Neural progenitor cell (in vitro differentiated cells): ENCODE data around the gene CCDC88A. TPM values are rescaled to one million over a fixed set of nuclear protein-coding genes. Genes with fewer than 3 reads are reported as not detected.

Source experiments
- DNase-seq: peaks from one replicate; pipeline ENCODE4 v3.0.0-alpha.2; 2016; ENCODE audit warnings: low spot score
- H2AFZ ChIP-seq: fragments of 200-600 bp; sonication (generic); replicated peaks from 2 replicates; pipeline ENCODE4 v1.6.1; 2016; ENCODE audit warnings: antibody characterized with exemption
- H3F3A ChIP-seq: fragments of 200-600 bp; sonication (generic); 2 replicates; pipeline ENCODE4 v1.6.1; 2016; ENCODE audit warnings: antibody characterized with exemption, low read depth
- H3K27ac ChIP-seq: fragments of 200-600 bp; sonication (generic); 2 replicates; pipeline ENCODE4 v1.5.1; 2016; ENCODE audit warnings: mild to moderate bottlenecking
- H3K27me3 ChIP-seq: fragments of 200-600 bp; sonication (generic); 2 replicates; pipeline ENCODE4 v1.6.1; 2016; ENCODE audit warnings: mild to moderate bottlenecking, moderate library complexity
- H3K36me3 ChIP-seq: fragments of 200-600 bp; sonication (generic); 2 replicates; pipeline ENCODE4 v1.5.1; 2016
- H3K4me1 ChIP-seq: fragments of 200-600 bp; sonication (generic); 2 replicates; pipeline ENCODE4 v1.6.1; 2016; ENCODE audit warnings: mixed run types
- H3K4me2 ChIP-seq: fragments of 200-600 bp; sonication (generic); 2 replicates; pipeline ENCODE4 v1.6.1; 2016
- H3K4me3 ChIP-seq: fragments of 200-600 bp; sonication (generic); 2 replicates; pipeline ENCODE4 v1.5.1; 2016
- H3K79me2 ChIP-seq: fragments of 200-600 bp; sonication (generic); 2 replicates; pipeline ENCODE4 v1.6.1; 2016; ENCODE audit warnings: low read depth
- H3K9ac ChIP-seq: fragments of 200-600 bp; sonication (generic); 2 replicates; pipeline ENCODE4 v1.6.1; 2016
- H3K9me3 ChIP-seq: fragments of 200-600 bp; sonication (generic); 2 replicates; pipeline ENCODE4 v1.5.1; 2016; ENCODE audit warnings: low read depth
- H4K20me1 ChIP-seq: fragments of 200-600 bp; sonication (generic); 2 replicates; pipeline ENCODE4 v1.6.1; 2016; ENCODE audit warnings: low read depth
- H3K27ac Mint-ChIP-seq: 3 replicates; pipeline ENCODE4 v1.8.0; 2021; ENCODE audit warnings: mixed read lengths
- H3K27me3 Mint-ChIP-seq: 2 replicates; pipeline ENCODE4 v1.8.0; 2022; ENCODE audit warnings: low read depth, mild to moderate bottlenecking, inconsistent platforms, moderate library complexity, mixed read lengths; ENCODE audit not compliant: insufficient read depth
- H3K36me3 Mint-ChIP-seq: 3 replicates; pipeline ENCODE4 v1.8.0; 2021; ENCODE audit warnings: mixed read lengths
- H3K4me1 Mint-ChIP-seq: 3 replicates; pipeline ENCODE4 v1.8.0; 2021; ENCODE audit warnings: mixed read lengths
- H3K4me3 Mint-ChIP-seq: 3 replicates; pipeline ENCODE4 v1.8.0; 2021; ENCODE audit warnings: mild to moderate bottlenecking, moderate library complexity, mixed read lengths
- H3K9me3 Mint-ChIP-seq: 3 replicates; pipeline ENCODE4 v1.8.0; 2020; ENCODE audit warnings: mixed read lengths
- EZH2 ChIP-seq: fragments of 200-600 bp; sonication (generic); IDR thresholded peaks from 2 replicates; pipeline ENCODE4 v1.6.1; 2017; ENCODE audit warnings: antibody characterized with exemption, mild to moderate bottlenecking, moderate library complexity
- EZH2phosphoT487 ChIP-seq: fragments of 200-600 bp; sonication (generic); IDR thresholded peaks from 2 replicates; pipeline ENCODE4 v1.6.1; 2017; ENCODE audit warnings: antibody characterized with exemption
- total RNA-seq: library from RNA; depleted of rRNA; stranded (reverse); fragments of >200 nt; gene quantifications from 2 replicates; pipeline ENCODE4 v1.2.3, GENCODE V29; 2015; ENCODE audit warnings: low replicate concordance
- TF ChIP-seq, protein P1 (sequence below): fragments of 200-600 bp; sonication (generic); IDR thresholded peaks from 2 replicates; pipeline ENCODE4 v1.5.1; 2017; ENCODE audit warnings: antibody characterized with exemption, mild to moderate bottlenecking

The CCDC88A gene
- total RNA-seq, 1 donor from 2014 or later: 182 TPM

DNA sequence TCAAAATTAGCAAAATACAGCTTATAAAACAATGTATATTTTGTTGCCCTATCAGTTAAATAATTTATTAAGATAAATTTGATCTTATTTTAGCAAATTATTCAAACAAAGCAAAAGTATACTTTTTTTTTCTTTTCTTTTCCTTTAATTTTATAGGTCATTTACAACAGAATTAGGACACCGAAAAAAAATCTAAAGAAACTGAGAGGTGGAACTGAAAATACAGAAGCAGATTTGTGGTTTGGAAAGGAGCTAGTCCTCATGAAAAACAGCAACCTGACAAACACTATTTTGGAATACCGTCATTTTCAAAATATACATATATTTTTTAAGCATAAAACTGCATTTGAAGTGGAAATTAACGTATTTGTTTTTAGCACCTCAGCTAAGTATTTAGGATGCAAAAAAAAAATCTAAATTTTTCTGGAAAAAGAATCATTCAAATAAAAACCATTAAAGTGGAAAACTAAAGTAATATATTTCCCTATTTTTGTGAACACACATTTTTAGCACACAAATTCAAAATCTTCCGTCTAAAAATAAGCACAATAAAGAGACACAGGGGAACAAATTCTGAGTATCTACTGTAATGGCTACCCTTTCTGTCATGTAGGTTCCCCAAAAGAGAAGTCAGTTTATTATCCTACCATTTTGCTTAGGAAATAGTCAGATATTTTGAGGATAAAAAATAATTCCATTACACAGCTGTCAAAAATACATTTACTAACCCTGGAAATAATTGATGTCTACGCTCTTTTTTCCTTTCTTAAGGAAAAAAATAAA, 2.7 kb downstream of the CCDC88A start:
- Histone ChIP-seq H3K4me1 (peaks cover 16% of the 10 kb centered on the region), H3K9me3 (no peaks in the 10 kb centered on the region), H3K36me3 (no peaks in the 10 kb centered on the region), H3K79me2 (peaks cover 73% of the 10 kb centered on the region), H2AFZ (no peak overlapping the region), H4K20me1 (peaks cover 27% of the 10 kb centered on the region), H3K4me3 (peak overlapping the region; percentile 93), H3F3A (peaks cover 9% of the 10 kb centered on the region), H3K9ac (peak overlapping the region; percentile 84), H3K27me3 (no peaks in the 10 kb centered on the region), H3K4me2 (peak overlapping the region; percentile 88), H3K27ac (no peak overlapping the region)
- Mint-ChIP-seq H3K9me3 (no peaks in the 10 kb centered on the region), H3K27ac (no peak overlapping the region), H3K27me3 (peaks cover 6% of the 10 kb centered on the region), H3K36me3 (peaks cover 7% of the 10 kb centered on the region), H3K4me3 (peak overlapping the region; percentile 97), H3K4me1 (peaks cover 29% of the 10 kb centered on the region)
- TF ChIP-seq EZH2 (no peak), EZH2phosphoT487 (no peak)
- TF ChIP-seq, protein P1, sequence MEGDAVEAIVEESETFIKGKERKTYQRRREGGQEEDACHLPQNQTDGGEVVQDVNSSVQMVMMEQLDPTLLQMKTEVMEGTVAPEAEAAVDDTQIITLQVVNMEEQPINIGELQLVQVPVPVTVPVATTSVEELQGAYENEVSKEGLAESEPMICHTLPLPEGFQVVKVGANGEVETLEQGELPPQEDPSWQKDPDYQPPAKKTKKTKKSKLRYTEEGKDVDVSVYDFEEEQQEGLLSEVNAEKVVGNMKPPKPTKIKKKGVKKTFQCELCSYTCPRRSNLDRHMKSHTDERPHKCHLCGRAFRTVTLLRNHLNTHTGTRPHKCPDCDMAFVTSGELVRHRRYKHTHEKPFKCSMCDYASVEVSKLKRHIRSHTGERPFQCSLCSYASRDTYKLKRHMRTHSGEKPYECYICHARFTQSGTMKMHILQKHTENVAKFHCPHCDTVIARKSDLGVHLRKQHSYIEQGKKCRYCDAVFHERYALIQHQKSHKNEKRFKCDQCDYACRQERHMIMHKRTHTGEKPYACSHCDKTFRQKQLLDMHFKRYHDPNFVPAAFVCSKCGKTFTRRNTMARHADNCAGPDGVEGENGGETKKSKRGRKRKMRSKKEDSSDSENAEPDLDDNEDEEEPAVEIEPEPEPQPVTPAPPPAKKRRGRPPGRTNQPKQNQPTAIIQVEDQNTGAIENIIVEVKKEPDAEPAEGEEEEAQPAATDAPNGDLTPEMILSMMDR: no peak
- DNase-seq: no peak

DNA sequence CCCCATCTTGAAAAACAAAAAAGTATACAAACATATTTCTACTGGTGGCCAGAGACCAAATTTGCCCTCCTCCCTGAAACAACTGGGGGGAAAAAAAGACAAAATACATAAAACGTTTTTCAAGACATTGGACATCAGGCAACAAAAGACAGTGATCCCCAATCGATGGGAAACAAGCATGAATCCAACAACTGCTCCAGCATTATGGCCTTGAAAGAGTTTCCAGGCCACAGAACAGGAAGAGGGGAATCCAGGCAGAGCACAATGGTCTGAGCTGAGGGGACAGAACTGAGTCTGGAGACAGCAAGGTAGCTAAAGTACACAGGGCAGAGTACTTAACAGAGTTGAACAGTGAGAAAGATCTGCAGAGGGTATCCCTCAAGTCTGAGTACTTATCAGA, 4.4 kb downstream of the CCDC88A start:
- Histone ChIP-seq H2AFZ (no peak overlapping the region), H3K4me2 (peak overlapping the region; percentile 12), H3K9me3 (no peaks in the 10 kb centered on the region), H3K27me3 (no peaks in the 10 kb centered on the region), H3K27ac (no peak overlapping the region), H3K9ac (no peak overlapping the region), H3K4me3 (no peak overlapping the region), H3K79me2 (peaks cover 89% of the 10 kb centered on the region), H3F3A (peaks cover 9% of the 10 kb centered on the region), H3K4me1 (peaks cover 13% of the 10 kb centered on the region), H4K20me1 (peaks cover 29% of the 10 kb centered on the region), H3K36me3 (no peaks in the 10 kb centered on the region)
- TF ChIP-seq EZH2phosphoT487: no peak
- no peak for TF ChIP-seq EZH2
- TF ChIP-seq, protein P1: no peak
- H3K9me3 Mint-ChIP-seq: no peaks in the 10 kb centered on the region
- peaks cover 10% of the 10 kb centered on the region for H3K36me3 Mint-ChIP-seq
- H3K4me3 Mint-ChIP-seq: no peak overlapping the region
- H3K27ac Mint-ChIP-seq: no peak overlapping the region
- peaks cover 6% of the 10 kb centered on the region for H3K27me3 Mint-ChIP-seq
- peaks cover 24% of the 10 kb centered on the region for H3K4me1 Mint-ChIP-seq
- no peak for DNase-seq

DNA sequence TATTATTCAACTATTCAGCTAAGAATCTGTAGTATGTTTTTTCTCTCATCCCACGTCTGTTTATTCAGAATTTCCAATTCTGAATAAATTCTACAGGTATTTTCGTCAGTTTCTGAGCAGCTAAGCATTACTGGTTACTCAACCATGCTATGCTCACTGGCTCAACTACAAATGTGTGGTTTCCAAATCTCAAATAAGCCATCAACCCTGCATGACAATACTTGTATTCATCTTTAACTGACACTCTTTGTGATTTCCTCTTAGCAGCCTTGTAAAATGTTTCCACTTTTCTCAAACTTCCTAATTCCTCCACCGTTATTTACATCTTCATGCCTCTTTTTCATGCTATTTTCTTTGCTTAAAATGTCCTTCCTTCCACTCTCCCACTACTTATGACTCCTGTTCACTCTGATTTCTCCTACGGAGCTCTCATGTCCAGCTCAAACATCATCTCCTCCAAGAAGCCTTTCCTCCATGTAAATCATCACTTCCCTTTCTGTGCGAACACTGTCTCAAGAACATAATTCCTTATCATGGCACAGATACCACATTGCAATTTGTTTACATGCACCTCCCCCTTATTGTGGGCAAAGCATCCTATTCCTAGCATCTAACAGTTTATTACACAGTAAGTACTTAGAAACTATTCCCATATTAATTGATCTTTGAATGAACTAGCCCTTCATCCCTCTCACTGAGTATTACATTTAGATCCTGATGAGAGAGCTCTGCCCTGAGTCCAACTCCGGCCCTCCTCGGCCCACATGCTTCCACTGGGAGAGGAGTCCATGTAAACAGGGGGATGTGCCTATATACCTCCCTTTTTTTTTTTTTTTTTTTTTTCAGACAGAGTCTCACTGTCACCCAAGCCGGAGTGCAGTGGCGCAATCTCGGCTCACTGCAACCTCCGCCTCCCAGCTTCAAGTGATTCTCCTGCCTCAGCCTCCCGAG, 10.5 kb downstream of the CCDC88A start:
- DNase-seq: no peak
- Histone ChIP-seq H3K9me3 (no peaks in the 10 kb centered on the region), H2AFZ (no peak overlapping the region), H3K9ac (no peak overlapping the region), H3K4me3 (no peak overlapping the region), H4K20me1 (peaks cover 56% of the 10 kb centered on the region), H3K36me3 (peaks cover under 1% of the 10 kb centered on the region), H3K4me2 (no peak overlapping the region), H3F3A (no peaks in the 10 kb centered on the region), H3K4me1 (no peaks in the 10 kb centered on the region), H3K79me2 (peaks cover 99% of the 10 kb centered on the region), H3K27ac (no peak overlapping the region), H3K27me3 (no peaks in the 10 kb centered on the region)
- TF ChIP-seq EZH2phosphoT487 (no peak), EZH2 (no peak)
- TF ChIP-seq, protein P1: no peak
- Mint-ChIP-seq H3K27ac (no peak overlapping the region), H3K4me3 (no peak overlapping the region), H3K4me1 (peaks cover 4% of the 10 kb centered on the region), H3K9me3 (no peaks in the 10 kb centered on the region), H3K27me3 (peaks cover 2% of the 10 kb centered on the region), H3K36me3 (peaks cover 14% of the 10 kb centered on the region)
